Measurements from ENCODE around the gene CERS1. TPM values are rescaled to one million over a fixed set of nuclear protein-coding genes. Genes with fewer than 3 reads are reported as not detected.

CERS1 gene
- polyA plus RNA-seq, 1 experiment = 1.8 TPM

- no peak overlapping the region for H3K4me3 ChIP-seq (ENCODE audit: low read depth, low read length)
- H3K9me3 ChIP-seq (ENCODE audit: control insufficient read depth, insufficient read depth, low read length) = no peaks in the 10 kb centered on the region; the same call in 1 of the 2 replicates
- POLR2A ChIA-PET = no interaction called here
- H3K27ac ChIP-seq (ENCODE audit: low read depth, low read length) = no peak overlapping the region
- CTCF ChIA-PET = interaction anchor here (1.2 to 4.9 kb wide), 3 partner anchors 8 to 12 kb away, joined by 3 to 25 read pairs (median 5); no protein-coding TSS in a partner anchor
- TF ChIP-seq CTCF (IDR thresholded peaks at IDR 0.05; ENCODE audit: low read depth, low read length) = no peak
- no peaks in the 10 kb centered on the region for H3K27me3 ChIP-seq (ENCODE audit: control insufficient read depth, insufficient read depth, low read length)
- DNase-seq (ENCODE audit: low read depth, low spot score) = no peak
Observed at GRCh38 chr19:18854982-18855381, 41.0 kb downstream of the CERS1 start.

- no peak overlapping the region for H3K4me3 ChIP-seq (ENCODE audit: low read depth, low read length)
- H3K9me3 ChIP-seq (ENCODE audit: control insufficient read depth, insufficient read depth, low read length) = no peaks in the 10 kb centered on the region; the same call in 1 of the 2 replicates
- no peak for TF ChIP-seq CTCF (IDR thresholded peaks at IDR 0.05; ENCODE audit: low read depth, low read length)
- CTCF ChIA-PET = interaction anchor here (4.9 kb wide), 1 partner anchor 13 kb away, joined by 25 read pairs; no protein-coding TSS in a partner anchor
- H3K27me3 ChIP-seq (ENCODE audit: control insufficient read depth, insufficient read depth, low read length) = no peaks in the 10 kb centered on the region
- POLR2A ChIA-PET = no interaction called here
- H3K27ac ChIP-seq (ENCODE audit: low read depth, low read length) = no peak overlapping the region
- DNase-seq (ENCODE audit: low read depth, low spot score) = no peak
Observed at GRCh38 chr19:18853755-18854427, 42.1 kb downstream of the CERS1 start.

GRCh38 chr19:18852648-18853047, 43.3 kb downstream of the CERS1 start:
- CTCF ChIA-PET = no interaction called here

GRCh38 chr19:18851673-18852325, 44.2 kb downstream of the CERS1 start:
- ChIA-PET CTCF (no interaction called here), POLR2A (no interaction called here)
- no peak overlapping the region for H3K4me3 ChIP-seq (ENCODE audit: low read depth, low read length)
- no peak overlapping the region for H3K27ac ChIP-seq (ENCODE audit: low read depth, low read length)
- TF ChIP-seq CTCF (IDR thresholded peaks at IDR 0.05; ENCODE audit: low read depth, low read length) = no peak
- DNase-seq (ENCODE audit: low read depth, low spot score) = no peak
- no peaks in the 10 kb centered on the region for H3K27me3 ChIP-seq (ENCODE audit: control insufficient read depth, insufficient read depth, low read length)
- no peaks in the 10 kb centered on the region; the same call in 1 of the 2 replicates for H3K9me3 ChIP-seq (ENCODE audit: control insufficient read depth, insufficient read depth, low read length)

More at GRCh38 chr19:18852648-18853047, 43.3 kb downstream of the CERS1 start:
- H3K27ac ChIP-seq (ENCODE audit: low read depth, low read length) = no peak overlapping the region
- H3K9me3 ChIP-seq (ENCODE audit: control insufficient read depth, insufficient read depth, low read length) = no peaks in the 10 kb centered on the region; the same call in 1 of the 2 replicates
- H3K27me3 ChIP-seq (ENCODE audit: control insufficient read depth, insufficient read depth, low read length) = no peaks in the 10 kb centered on the region
- POLR2A ChIA-PET = no interaction called here
- no peak for TF ChIP-seq CTCF (IDR thresholded peaks at IDR 0.05; ENCODE audit: low read depth, low read length)
- no peak for DNase-seq (ENCODE audit: low read depth, low spot score)
- no peak overlapping the region for H3K4me3 ChIP-seq (ENCODE audit: low read depth, low read length)

Data from AG04450 (cell line).